ENCODE results near the gene KMT2B.

GRCh38 chr19:35739275-35740107, 21.7 kb downstream of the KMT2B start:
- TF ChIP-seq CTCF (IDR thresholded peaks at IDR 0.05; ENCODE audit: insufficient read depth, low read length) (no peak), REST (IDR thresholded peaks at IDR 0.05; ENCODE audit: insufficient replicate concordance, low read depth) (no peak)
